AG08395 (cell line): ENCODE data around the gene MRM2.
A peak's percentile ranks its signal among the peaks of the same experiment; 100 is the strongest.

Experiments
- DNase-seq: peaks from one replicate; pipeline ENCODE4 v3.0.0; 2012; ENCODE audit warnings: mixed read lengths, low spot score

Gene MRM2

DNA sequence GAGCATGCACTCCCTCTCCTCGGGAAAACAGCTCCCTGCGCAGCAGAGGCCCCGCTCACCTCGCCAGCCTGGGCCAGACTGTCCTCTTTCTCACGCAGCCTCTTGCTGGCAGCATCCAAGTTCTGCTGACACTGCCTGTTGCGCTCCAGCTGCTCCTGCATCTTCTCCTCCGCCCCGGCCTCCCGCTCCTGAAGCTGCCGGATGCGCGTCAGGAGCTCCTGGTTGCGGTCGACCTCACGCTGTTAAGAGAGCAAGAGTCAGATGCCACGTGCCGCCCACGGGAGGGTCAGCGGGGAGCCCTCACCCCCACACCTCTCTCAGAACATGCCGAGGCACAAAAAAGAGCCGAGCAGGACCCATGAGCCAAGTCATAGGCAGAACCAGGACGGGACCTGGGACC lies 19.5 kb downstream of the MRM2 start:
- DNase-seq = no peak

GRCh38 chr7:2220954-2221353 lies 21.1 kb downstream of the MRM2 start:
- DNase-seq = no peak

DNA sequence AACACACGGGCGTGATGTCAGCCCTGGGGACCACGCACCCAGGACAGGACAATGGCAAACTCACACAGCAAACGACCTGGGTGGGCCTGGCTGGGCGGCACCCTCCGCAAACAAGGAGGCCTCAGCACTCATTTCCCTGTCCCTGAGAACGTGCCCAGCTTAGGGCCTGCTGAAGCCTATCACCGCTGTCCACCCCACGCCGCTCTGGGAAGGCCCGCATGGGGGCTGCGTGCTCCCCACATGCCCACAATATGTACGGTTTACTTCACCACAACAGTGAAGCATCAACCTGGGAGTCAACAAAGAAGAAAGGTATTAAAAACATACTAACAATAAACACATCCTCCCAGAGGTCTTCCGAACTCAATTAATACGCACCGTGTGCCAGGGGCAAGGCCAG lies 21.5 kb downstream of the MRM2 start:
- no peak for DNase-seq

DNA sequence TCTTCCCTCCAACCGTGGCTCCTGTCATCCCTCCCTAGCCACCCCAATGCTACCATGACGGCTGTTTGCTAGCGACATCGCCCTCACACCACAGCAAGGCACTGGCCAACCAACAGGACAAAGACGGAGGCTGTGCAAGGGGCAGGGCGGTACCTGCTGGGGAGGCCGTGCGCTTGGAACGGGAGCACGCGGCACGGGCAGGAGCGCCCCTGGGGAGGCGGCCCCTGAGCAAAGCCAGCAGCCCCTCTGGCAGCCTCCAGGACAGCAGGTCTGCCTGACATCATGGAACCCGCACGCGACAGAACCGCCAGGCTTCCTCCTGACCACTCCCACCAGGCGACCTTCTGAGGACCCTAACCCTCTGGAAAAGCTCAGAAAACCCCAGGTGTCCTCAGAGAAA lies 22.0 kb downstream of the MRM2 start:
- DNase-seq = no peak

DNA sequence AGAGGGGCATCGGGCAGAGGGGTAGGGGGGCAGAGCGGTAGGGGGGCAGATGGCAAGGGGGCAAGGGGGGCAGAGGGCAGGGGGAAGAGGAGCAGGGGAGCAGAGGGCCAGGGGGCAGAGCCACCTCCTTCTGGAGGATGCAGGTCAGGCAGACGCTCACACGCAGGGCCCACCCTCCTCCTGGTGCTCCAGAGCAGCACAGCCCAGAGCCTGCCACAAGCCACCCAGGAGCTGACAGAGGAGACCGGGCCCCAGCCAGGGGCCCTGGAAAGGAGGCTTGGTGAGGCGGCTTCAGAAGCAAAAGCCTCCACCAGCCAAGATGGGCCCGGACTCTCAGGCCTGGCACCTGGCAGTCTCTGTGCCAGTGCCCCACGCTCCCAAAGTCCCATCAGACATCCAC lies 22.4 kb downstream of the MRM2 start:
- DNase-seq = no peak

GRCh38 chr7:2219136-2219535 lies 22.9 kb downstream of the MRM2 start:
- DNase-seq = no peak

- no peak for DNase-seq
Measured at GRCh38 chr7:2218444-2218785, 23.6 kb downstream of the MRM2 start.

DNA sequence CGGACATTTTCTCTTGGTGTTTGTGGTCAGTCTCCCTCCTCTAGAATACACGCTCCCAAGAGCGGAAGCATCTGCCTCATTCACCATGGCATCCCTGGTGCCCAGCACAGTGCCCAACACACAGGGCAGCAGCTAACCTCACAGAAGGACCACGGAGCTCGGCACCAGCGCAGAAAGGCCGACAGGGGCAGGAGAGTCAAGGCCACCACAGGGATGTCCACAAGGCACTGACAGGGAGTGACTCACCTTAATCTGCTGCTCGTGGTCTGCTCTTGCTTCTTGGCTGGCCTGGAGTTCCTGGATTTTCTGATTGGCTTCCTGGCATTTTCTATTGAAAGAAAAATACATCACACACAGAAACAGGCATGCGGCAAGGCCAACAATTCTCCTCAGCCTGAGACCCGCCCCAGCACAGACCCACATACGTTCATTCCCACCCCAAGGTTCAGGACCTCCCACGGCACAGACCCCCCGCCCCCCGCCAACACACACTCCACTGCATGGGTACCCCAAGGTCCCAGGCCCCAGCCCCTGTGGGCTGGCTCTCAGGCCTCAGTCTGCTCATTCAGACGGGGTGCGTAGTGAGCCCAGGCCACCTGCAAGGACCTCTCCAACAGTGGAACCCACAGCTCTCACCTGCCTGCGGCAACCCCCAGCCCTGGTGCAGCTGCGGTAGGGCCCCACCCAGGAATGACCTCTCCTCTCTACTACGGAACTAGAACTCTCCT lies 24.1 kb downstream of the MRM2 start:
- peak; percentile 20 for DNase-seq

DNA sequence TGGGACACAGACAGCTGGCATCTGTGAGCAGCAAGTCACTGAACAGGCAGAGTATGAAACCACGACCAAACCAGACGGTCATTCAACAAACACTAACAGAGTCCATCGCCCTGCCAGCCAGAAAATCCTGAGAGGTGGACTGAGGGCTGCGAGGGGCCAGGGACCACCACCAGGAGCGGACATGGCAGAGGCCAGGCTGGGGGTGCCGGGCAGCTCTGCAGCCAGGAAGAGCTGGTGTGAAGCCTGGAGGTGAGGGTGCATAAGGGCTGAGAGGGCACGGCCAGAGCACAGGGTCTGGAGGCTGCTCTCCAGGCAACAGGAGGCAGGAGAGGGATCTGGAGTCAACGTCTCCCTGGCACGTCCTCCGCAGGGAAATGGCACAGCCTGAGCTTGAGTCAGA lies 24.8 kb downstream of the MRM2 start:
- no peak for DNase-seq

DNA sequence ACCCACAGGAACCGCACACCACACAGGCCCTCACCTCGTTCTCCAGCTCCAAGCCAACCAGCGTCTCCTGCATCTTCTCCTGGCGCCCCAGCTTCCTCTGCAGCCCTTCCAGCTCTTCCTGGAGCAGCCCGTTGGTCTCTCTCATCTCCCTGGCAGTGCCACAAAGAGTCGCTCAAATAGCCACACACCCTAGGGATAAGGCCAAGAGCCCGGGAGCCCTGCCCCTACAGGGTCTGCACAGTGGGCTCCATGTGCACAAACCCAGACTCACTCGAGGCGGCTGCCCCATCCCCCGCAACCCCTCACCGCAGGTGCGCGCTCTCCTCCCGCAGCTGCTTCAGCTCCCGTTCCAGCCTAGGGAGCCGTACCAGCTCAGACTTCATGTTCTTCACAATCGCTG lies 26.2 kb downstream of the MRM2 start:
- no peak for DNase-seq

GRCh38 chr7:2214636-2215035 lies 27.4 kb downstream of the MRM2 start:
- no peak for DNase-seq

DNA sequence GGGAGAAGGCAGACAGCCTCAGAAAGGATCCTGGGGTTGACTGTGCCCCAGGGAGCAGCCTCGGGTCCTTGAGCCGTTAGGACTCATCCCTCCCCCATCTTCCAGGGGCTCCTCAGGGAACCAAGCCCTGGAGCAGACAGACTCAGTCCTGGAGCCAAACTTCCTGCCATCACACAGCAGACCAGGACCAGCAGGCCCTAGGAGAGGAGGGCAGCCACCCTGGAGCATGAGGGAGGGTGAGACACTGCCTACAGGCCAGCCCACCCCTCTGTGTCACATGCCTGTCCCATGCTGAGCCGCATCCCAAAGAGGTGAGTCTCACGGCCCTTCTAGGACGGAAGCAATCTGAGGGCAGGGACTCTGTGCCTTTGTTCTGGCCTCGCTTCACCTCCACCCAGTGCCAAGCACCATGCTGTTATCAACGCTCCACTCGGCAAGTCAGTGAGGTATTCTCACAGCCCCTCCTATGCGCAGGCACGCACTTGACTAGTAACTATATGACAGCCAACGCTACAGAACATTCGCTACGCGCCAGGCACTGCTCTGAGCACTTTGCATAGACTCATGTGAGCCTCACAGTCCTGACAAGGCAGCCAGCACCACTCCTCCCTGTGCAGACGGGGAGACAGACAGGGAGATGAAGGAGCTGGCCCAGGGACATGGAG lies 28.3 kb downstream of the MRM2 start:
- DNase-seq = no peak

- DNase-seq = no peak
Measured at GRCh38 chr7:2212906-2213305, 29.1 kb downstream of the MRM2 start.

DNA sequence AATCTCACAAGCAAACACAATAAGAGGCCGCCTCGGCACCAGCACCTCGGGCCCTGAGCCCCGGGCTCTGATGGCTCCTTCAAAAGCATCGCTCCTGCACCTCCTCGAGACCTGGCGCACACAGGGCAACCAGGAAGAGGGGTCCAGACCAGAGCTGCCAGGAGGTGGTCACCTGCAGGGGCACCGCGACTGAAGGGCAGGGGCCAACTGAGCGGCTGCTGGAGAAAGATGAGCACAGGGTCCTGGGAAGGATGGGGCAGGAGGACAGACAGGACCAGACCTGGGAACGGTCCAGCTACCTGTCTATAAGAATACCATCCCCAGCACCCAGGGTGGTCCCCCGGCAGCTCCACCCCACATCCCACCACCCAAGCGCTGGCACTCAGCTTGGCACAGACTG lies 30.1 kb downstream of the MRM2 start:
- DNase-seq = no peak

- no peak for DNase-seq
Measured at GRCh38 chr7:2211259-2211880, 30.6 kb downstream of the MRM2 start.

DNA sequence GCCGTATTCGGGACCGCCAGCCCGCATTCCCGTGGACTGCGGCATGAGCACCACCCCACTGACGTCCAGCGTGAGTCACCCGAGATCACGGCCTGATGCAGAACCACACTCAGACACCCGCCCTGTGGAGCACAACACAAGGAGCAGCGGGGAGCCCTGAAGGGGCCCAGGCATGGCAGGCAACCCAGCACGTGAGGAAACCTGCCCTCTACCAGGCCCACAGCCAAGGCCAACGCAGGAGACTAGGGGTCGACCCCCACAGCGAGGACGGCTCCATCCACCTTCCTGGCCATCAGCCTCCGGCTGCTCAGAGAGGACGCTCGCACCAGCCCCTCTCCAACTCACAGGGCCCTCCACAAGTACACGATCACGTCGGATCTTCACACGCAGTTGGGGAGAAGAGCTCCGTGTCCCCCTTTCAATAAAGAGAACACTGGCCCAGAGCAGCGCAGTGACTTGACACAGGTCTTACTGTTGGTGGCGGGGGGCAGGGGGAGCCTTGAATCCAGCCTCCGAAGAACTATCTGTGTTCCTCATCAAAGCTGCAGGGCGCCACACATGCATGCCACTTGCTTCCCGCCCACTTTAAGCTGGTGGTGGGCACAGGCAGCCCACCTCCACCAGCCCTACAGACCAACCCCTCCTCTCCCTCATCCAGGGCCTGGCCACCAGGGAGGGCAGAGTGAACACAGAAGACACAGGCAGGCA lies 31.3 kb downstream of the MRM2 start:
- no peak for DNase-seq

GRCh38 chr7:2209961-2210323 lies 32.1 kb downstream of the MRM2 start:
- DNase-seq = no peak

DNA sequence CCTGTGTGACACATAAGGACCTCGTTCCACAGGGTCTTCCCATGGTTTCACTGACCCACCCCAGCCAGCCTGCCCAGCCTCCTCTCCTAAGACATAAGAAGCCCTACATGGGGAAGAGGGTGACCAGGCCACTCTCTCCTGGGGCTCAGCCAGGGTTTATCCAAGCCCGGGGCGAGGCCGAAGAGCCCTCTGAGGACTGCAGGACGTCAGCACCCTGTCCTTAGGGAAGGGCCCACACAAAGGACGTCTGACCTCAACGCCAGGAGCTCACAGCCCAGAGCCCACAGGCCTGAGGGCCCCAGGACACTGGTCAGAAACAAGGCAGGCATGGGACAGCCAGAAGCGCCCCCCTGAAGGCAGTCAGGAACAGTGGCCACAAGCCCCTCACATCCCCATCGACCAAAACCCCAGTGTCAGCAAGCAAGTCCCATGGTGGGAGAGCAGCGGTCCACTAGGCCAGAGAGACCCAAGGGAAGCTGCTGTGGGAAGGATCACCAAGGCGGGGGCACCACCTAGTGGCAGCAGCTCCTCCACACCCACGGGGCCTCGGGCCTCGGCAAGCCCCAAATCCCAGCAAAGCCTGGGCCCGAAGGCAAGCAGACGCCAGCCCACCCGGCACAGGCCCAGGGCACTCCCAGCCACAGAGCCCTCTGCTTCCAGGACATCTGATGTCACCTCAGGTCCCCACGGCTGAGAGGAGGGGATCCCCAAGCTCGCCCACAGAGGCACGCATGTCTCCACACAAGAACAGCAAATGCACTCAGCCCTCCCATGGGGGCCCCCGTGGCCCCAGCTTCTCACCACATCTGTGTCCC lies 32.7 kb downstream of the MRM2 start:
- DNase-seq = peak; percentile 94

DNA sequence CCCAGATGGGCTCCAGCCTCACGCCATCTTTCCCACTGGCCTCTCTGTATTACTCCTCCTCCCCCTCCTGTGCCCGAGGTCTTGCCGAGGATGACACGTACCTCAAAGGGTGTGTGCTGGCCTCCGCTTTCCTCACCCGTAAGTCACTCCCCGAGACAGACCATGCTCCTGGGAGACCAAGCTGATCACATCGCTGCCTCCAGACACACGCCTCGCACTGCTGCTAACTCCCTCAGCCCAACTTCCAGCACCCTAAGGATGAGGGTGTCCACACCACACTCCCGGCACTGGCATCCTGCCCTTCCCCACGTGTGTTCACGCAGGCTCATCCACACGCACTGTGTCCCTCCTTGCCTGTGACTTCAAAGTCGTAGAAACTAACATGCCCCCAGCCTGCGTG lies 33.3 kb downstream of the MRM2 start:
- no peak for DNase-seq

DNA sequence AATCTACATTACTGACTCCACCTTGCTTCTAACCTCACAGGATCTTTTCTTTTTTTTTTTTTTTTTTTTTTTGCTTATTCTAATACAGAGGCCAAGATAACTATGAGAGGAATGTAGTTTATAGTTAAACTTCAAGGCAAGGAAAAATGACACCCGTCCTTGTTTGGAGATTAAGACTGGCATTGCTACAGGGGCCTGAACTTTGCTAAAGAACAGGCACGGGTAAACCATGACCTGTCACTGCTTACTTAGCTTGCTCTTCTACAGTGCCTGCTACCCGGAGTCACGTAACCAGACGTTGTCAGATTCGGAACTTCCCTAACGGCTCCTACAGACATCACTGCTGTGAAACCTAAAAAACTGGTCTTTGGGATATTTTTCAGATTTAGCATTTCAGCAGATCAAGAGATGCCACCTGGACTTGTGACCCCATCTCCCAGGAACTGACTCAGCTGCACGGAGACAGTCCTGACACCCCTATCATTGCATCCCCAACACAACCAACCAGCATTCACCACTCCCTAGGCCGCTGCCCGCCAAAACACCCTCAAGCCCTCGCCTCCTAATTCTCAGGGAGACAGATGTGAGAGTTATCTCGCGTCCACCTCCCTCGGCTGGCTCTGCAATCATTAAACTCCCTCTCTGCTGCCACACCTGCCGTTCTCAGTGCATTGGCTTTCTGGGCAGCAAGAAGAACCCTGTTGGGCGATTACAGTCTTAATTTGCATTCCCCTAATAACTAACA lies 36.8 kb downstream of the MRM2 start:
- no peak for DNase-seq

DNA sequence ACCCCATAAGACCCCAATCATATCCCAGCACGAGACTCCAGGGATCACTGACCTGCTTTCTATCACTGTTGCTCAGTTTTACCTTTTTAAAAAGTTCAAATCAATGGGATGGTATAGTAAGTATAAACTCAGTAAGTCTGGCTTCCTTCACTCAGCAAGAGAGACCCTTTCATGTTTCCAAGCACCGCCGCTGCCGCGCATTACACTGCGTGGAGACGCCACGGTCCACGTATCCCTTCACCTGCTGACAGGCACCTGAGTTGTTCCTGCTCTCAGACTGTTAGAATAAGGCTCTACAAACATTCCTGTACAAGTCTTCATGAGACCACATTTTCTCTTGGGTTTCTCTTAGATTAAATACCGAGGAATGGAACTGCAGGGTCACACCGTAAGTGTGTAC lies 37.6 kb downstream of the MRM2 start:
- DNase-seq = no peak
